Measurements from ENCODE around the gene MAD2L2.
"Not testable (repeated sequence)": the region's sequence is repeated elsewhere in the genome, so short reads cannot be mapped to it uniquely, and the experiment has no call there.

The MAD2L2 gene

GRCh38 chr1:11651017-11651416 lies 29.9 kb downstream of the MAD2L2 start:
- no peak for DNase-seq

GRCh38 chr1:11650331-11650991 lies 30.5 kb downstream of the MAD2L2 start:
- DNase-seq = peak; percentile 18

GRCh38 chr1:11649624-11650330 lies 31.2 kb downstream of the MAD2L2 start:
- no peak for DNase-seq

- no peak for DNase-seq
Observed at GRCh38 chr1:11649237-11649623, 31.7 kb downstream of the MAD2L2 start.

GRCh38 chr1:11648732-11649158 lies 32.2 kb downstream of the MAD2L2 start:
- no peak for DNase-seq

GRCh38 chr1:11648039-11648438 lies 32.9 kb downstream of the MAD2L2 start:
- no peak for DNase-seq

- no peak for DNase-seq
Observed at GRCh38 chr1:11647333-11647732, 33.6 kb downstream of the MAD2L2 start.

GRCh38 chr1:11646317-11646716 lies 34.6 kb downstream of the MAD2L2 start:
- DNase-seq = no peak

- DNase-seq = no peak
Observed at GRCh38 chr1:11645670-11646265, 35.2 kb downstream of the MAD2L2 start.

- DNase-seq = no peak
Observed at GRCh38 chr1:11645270-11645669, 35.7 kb downstream of the MAD2L2 start.

- DNase-seq = no peak
Observed at GRCh38 chr1:11643782-11644181, 37.2 kb downstream of the MAD2L2 start.

GRCh38 chr1:11642418-11643017 lies 38.4 kb downstream of the MAD2L2 start:
- not testable (repeated sequence) for DNase-seq

GRCh38 chr1:11641776-11642305 lies 39.1 kb downstream of the MAD2L2 start:
- no peak for DNase-seq

- DNase-seq = no peak
Observed at GRCh38 chr1:11640944-11641343, 40.0 kb downstream of the MAD2L2 start.

GRCh38 chr1:11640101-11640500 lies 40.8 kb downstream of the MAD2L2 start:
- DNase-seq = no peak

GRCh38 chr1:11639372-11639771 lies 41.6 kb downstream of the MAD2L2 start:
- DNase-seq = no peak

GRCh38 chr1:11638121-11638520 lies 42.8 kb downstream of the MAD2L2 start:
- DNase-seq = no peak

GRCh38 chr1:11634365-11635192 lies 46.4 kb downstream of the MAD2L2 start:
- no peak for DNase-seq

- DNase-seq = no peak
Observed at GRCh38 chr1:11629184-11630016, 51.5 kb downstream of the MAD2L2 start.

GRCh38 chr1:11628767-11629166 lies 52.2 kb downstream of the MAD2L2 start:
- no peak for DNase-seq

GRCh38 chr1:11626551-11626950 lies 54.4 kb downstream of the MAD2L2 start:
- DNase-seq = no peak
